H1 (cell line): ENCODE measurements around the gene HDLBP. TPM values are rescaled to one million over a fixed set of nuclear protein-coding genes. Genes with fewer than 3 reads are reported as not detected.

ENCODE experiments used
- CTCF ChIA-PET: fragments of 300-600 bp; sonication (Branson Sonifier 250); formaldehyde crosslinking; loops from one replicate; lab custom pipeline; 2021; ENCODE audit not compliant: partially characterized antibody; lab: Charles Lee
- POLR2A ChIA-PET: fragments of 300-600 bp; sonication (Branson Sonifier 250); formaldehyde crosslinking; loops from one replicate; lab custom pipeline; 2021; ENCODE audit warnings: inconsistent platforms; ENCODE audit not compliant: partially characterized antibody; lab: Charles Lee
- DNase-seq, 2 experiments: peaks; one replicate each; pipeline versions ENCODE4 v3.0.0 to v3.0.0-alpha.2; 2010 to 2022; ENCODE audit warnings: low spot score in 2 of 2, low read depth in 1 of 2, mixed read lengths in 1 of 2
- FAIRE-seq: peaks from 2 replicates; lab custom pipeline; 2011; peaks lifted over from hg19 to GRCh38; lab: Jason Lieb, UNC
- H2AFZ ChIP-seq: 2 replicates; pipeline ENCODE4 v1.8.1; 2012; ENCODE audit warnings: low read length, inconsistent platforms
- H2AK5ac ChIP-seq: 2 replicates; pipeline ENCODE4 v1.6.1; 2013; ENCODE audit warnings: low read depth, low read length
- H2BK120ac ChIP-seq: replicated peaks from 2 replicates; pipeline ENCODE3; 2013; ENCODE audit warnings: low read depth, low read length, inconsistent platforms
- H2BK12ac ChIP-seq: 2 replicates; pipeline ENCODE4 v1.6.1; 2013; ENCODE audit warnings: low read depth, low read length
- H2BK15ac ChIP-seq: 2 replicates; pipeline ENCODE4 v1.6.1; 2013; ENCODE audit warnings: low read length
- H2BK20ac ChIP-seq: 2 replicates; pipeline ENCODE4 v1.6.1; 2013; ENCODE audit warnings: low read length
- H2BK5ac ChIP-seq: 2 replicates; pipeline ENCODE4 v1.6.1; 2013; ENCODE audit warnings: low read depth, low read length
- H3K14ac ChIP-seq: 2 replicates; pipeline ENCODE4 v1.6.1; 2013; ENCODE audit warnings: inconsistent platforms; ENCODE audit not compliant: insufficient read length
- H3K18ac ChIP-seq: 2 replicates; pipeline ENCODE4 v1.6.1; 2013; ENCODE audit warnings: low read length; ENCODE audit errors: extremely low read depth
- H3K23ac ChIP-seq: 2 replicates; pipeline ENCODE4 v1.6.1; 2013; ENCODE audit warnings: inconsistent platforms; ENCODE audit not compliant: insufficient read length
- H3K23me2 ChIP-seq: 2 replicates; pipeline ENCODE4 v1.6.1; 2013; ENCODE audit warnings: low read depth, low read length
- H3K27ac ChIP-seq: 2 replicates; pipeline ENCODE4 v1.6.1; 2011; ENCODE audit warnings: low read depth, low read length, inconsistent platforms
- H3K27me3 ChIP-seq, 4 experiments: replicated peaks in 1 of 4; 1 replicate in 1 of 4; 2 replicates in 3 of 4; pipeline versions ENCODE4 v1.6.1 to v1.8.1; 2011 to 2013; ENCODE audit warnings: low read length in 3 of 4, mild to moderate bottlenecking in 3 of 4, inconsistent platforms in 2 of 4, mixed read lengths in 2 of 4, moderate library complexity in 1 of 4; ENCODE audit not compliant: control insufficient read depth in 3 of 4, insufficient read depth in 3 of 4; ENCODE audit errors: extremely low read depth in 1 of 4
- H3K36me3 ChIP-seq, 4 experiments: 2 replicates each; pipeline versions ENCODE4 v1.6.1 to v1.8.1; 2011 to 2013; ENCODE audit warnings: mild to moderate bottlenecking in 4 of 4, low read length in 3 of 4, moderate library complexity in 2 of 4, control low read depth in 1 of 4, inconsistent platforms in 1 of 4; ENCODE audit not compliant: insufficient read depth in 4 of 4, control insufficient read depth in 2 of 4
- H3K4ac ChIP-seq: replicated peaks from 2 replicates; pipeline ENCODE3; 2013; ENCODE audit warnings: low read length, low read depth, mixed read lengths, inconsistent platforms; ENCODE audit not compliant: insufficient read length
- H3K4me1 ChIP-seq, 4 experiments: replicated peaks in 1 of 4; 1 replicate in 1 of 4; 2 replicates in 3 of 4; pipeline versions ENCODE4 v1.6.1 to v1.8.1; 2011 to 2013; ENCODE audit warnings: low read length in 3 of 4, inconsistent platforms in 2 of 4, mixed read lengths in 1 of 4; ENCODE audit not compliant: insufficient read depth in 4 of 4, control insufficient read depth in 3 of 4
- H3K4me2 ChIP-seq, 2 experiments: 2 replicates each; pipeline versions ENCODE4 v1.6.1 to v1.8.1; 2011 to 2013; ENCODE audit warnings: low read depth in 2 of 2, low read length in 2 of 2, control low read depth in 1 of 2, inconsistent platforms in 1 of 2, mild to moderate bottlenecking in 1 of 2; ENCODE audit not compliant: insufficient read depth in 1 of 2
- H3K4me3 ChIP-seq, 4 experiments: fragments of 200-600, 300-600 bp in 1 of 4; sonication (generic), shearing (Covaris generic), sonication (Bioruptor Twin) in 1 of 4; 2 replicates each; pipeline versions ENCODE4 v1.5.1 to v1.8.1; 2011 to 2016; ENCODE audit warnings: low read length in 4 of 4, low read depth in 3 of 4, control low read depth in 2 of 4, inconsistent platforms in 2 of 4, mild to moderate bottlenecking in 2 of 4, mixed read lengths in 1 of 4, moderate library complexity in 1 of 4; ENCODE audit not compliant: insufficient read depth in 2 of 4; ENCODE audit errors: extremely low read depth in 1 of 4
- H3K56ac ChIP-seq: replicated peaks from 2 replicates; pipeline ENCODE3; 2013; ENCODE audit warnings: low read depth, mild to moderate bottlenecking, mixed read lengths, low read length, inconsistent platforms; ENCODE audit not compliant: insufficient read length
- H3K79me1 ChIP-seq: 2 replicates; pipeline ENCODE4 v1.6.1; 2013; ENCODE audit warnings: low read depth, low read length, control low read depth
- H3K79me2 ChIP-seq, 2 experiments: 2 replicates each; pipeline versions ENCODE4 v1.6.1 to v1.8.1; 2012 to 2013; ENCODE audit warnings: low read length in 2 of 2, mild to moderate bottlenecking in 2 of 2, inconsistent platforms in 1 of 2; ENCODE audit not compliant: insufficient read depth in 2 of 2, control insufficient read depth in 1 of 2
- H3K9ac ChIP-seq, 4 experiments: replicated peaks in 1 of 4; 1 replicate in 1 of 4; 2 replicates in 3 of 4; pipeline versions ENCODE4 v1.6.1 to v1.8.1; 2011 to 2013; ENCODE audit warnings: low read depth in 3 of 4, low read length in 3 of 4, control low read depth in 2 of 4, mild to moderate bottlenecking in 2 of 4, moderate library complexity in 2 of 4, inconsistent platforms in 1 of 4; ENCODE audit errors: extremely low read depth in 1 of 4
- H3K9me3 ChIP-seq, 2 experiments: 2 replicates each; pipeline versions ENCODE4 v1.6.1 to v1.8.1; 2012 to 2013; ENCODE audit warnings: mild to moderate bottlenecking in 2 of 2, moderate library complexity in 2 of 2, control low read depth in 1 of 2, inconsistent platforms in 1 of 2, low read depth in 1 of 2, low read length in 1 of 2, mixed read lengths in 1 of 2; ENCODE audit not compliant: insufficient read depth in 2 of 2
- H4K20me1 ChIP-seq, 2 experiments: replicated peaks in 1 of 2; 2 replicates each; pipeline versions ENCODE3 to v1.8.1; 2011 to 2013; ENCODE audit warnings: inconsistent platforms in 2 of 2, low read length in 2 of 2, mild to moderate bottlenecking in 1 of 2; ENCODE audit not compliant: insufficient read depth in 2 of 2, control insufficient read depth in 1 of 2
- H4K5ac ChIP-seq: 2 replicates; pipeline ENCODE4 v1.6.1; 2013; ENCODE audit warnings: low read length, low read depth, mixed read lengths, inconsistent platforms; ENCODE audit not compliant: insufficient read length
- H4K8ac ChIP-seq: 2 replicates; pipeline ENCODE4 v1.8.0; 2013; ENCODE audit warnings: mild to moderate bottlenecking, moderate library complexity, low read length, inconsistent platforms; ENCODE audit not compliant: insufficient read depth; ENCODE audit errors: extremely low read depth
- H4K91ac ChIP-seq: replicated peaks from 2 replicates; pipeline ENCODE3; 2013; ENCODE audit warnings: low read length, mixed read lengths, inconsistent platforms; ENCODE audit not compliant: insufficient read length
- BACH1 ChIP-seq: IDR thresholded peaks from 2 replicates; pipeline ENCODE4 v1.6.1; 2012; ENCODE audit warnings: low read length, improper control_type of control experiment
- MAFK ChIP-seq: IDR thresholded peaks from 2 replicates; pipeline ENCODE4 v1.6.1; 2012; ENCODE audit warnings: low read depth, mild to moderate bottlenecking, improper control_type of control experiment, low read length
- RFX5 ChIP-seq: IDR thresholded peaks from 2 replicates; pipeline ENCODE4 v1.6.1; 2011; ENCODE audit warnings: low read depth, low read length, improper control_type of control experiment, borderline replicate concordance
- WGBS, 2 experiments: shearing (Covaris generic) in 1 of 2; methylation state at CpG; one replicate each; pipeline versions ENCODE4 v1.1.6 to v1.1.7; 2013 to 2015; ENCODE audit warnings: low lambda C conversion rate in 2 of 2, mixed read lengths in 2 of 2, inconsistent platforms in 1 of 2, low coverage in 1 of 2, missing lambda C conversion rate in 1 of 2; ENCODE audit not compliant: insufficient replicate concordance in 2 of 2, insufficient coverage in 1 of 2, insufficient read length in 1 of 2; ENCODE audit errors: extremely low coverage in 1 of 2, missing lambda C conversion rate in 1 of 2; 5-methylcytosine and 5-hydroxymethylcytosine counted together
- polyA plus RNA-seq, 7 experiments: library from polyadenylated mRNA; depleted of rRNA in 3 of 7; stranded (reverse) in 5 of 7; unstranded in 2 of 7; fragments of >200 nt in 5 of 7; fragments of 200-250 nt in 2 of 7; gene quantifications; 1 replicate in 5 of 7; 2 replicates in 1 of 7; 4 replicates in 1 of 7; pipeline versions ENCODE4 v1.2.1 to v1.2.3, GENCODE V29; 2011 to 2013; ENCODE audit warnings: missing spikeins in 2 of 7, mixed read lengths in 2 of 7
- total RNA-seq: library from RNA; stranded (reverse); fragmentation: NEBNext Ultra II Directional; extraction: Animal tissue kit (Norgen Biotek cat#: 25700); gene quantifications from 2 replicates; pipeline ENCODE4 v1.2.1, GENCODE V29; 2021

HDLBP gene
- total and polyA plus RNA-seq, 2 of the 8 experiments (the other 6 are each of a cell fraction or from before 2014, with no cell fraction given), result 185 to 360 TPM

- WGBS, 2 experiments, result 85% methylated on average over 5 of the region's 5 CpGs; no CpG with 5 or more reads in 1 of the 2 experiments
- peaks cover 66 to 100% of the 10 kb centered on the region in 2 experiments for H3K79me2 ChIP-seq
- TF ChIP-seq RFX5, result no peak
- TF ChIP-seq MAFK, result no peak
- TF ChIP-seq BACH1, result no peak
- H2BK120ac ChIP-seq, result no peak overlapping the region
- H2AFZ ChIP-seq, result no peak overlapping the region
- no peak overlapping the region for H2BK20ac ChIP-seq
- no peak overlapping the region for H2BK5ac ChIP-seq
- H3K9ac ChIP-seq, result no peak overlapping the region
- no peak overlapping the region for H3K4ac ChIP-seq
- H3K79me1 ChIP-seq, result peaks cover 13% of the 10 kb centered on the region
- H3K14ac ChIP-seq, result no peak overlapping the region
- H2BK15ac ChIP-seq, result no peak overlapping the region
- H3K4me2 ChIP-seq, result no peak overlapping the region
- no peak overlapping the region for H3K4me3 ChIP-seq
- H3K56ac ChIP-seq, result no peak overlapping the region
- H3K9me3 ChIP-seq, result no peaks in the 10 kb centered on the region
- no peak overlapping the region for H2BK12ac ChIP-seq
- FAIRE-seq, result no peak
- no peak for DNase-seq
- ChIA-PET CTCF (no interaction called here), POLR2A (interaction anchor here (0.7 to 0.8 kb wide), 2 partner anchors 30 to 84 kb away, joined by 3 read pairs; no protein-coding TSS in a partner anchor)
- peaks cover 6 to 29% of the 10 kb centered on the region in 2 experiments for H4K20me1 ChIP-seq
- H4K91ac ChIP-seq, result no peak overlapping the region
- no peak overlapping the region for H2AK5ac ChIP-seq
- H3K36me3 ChIP-seq, result no peaks in the 10 kb centered on the region
- no peaks in the 10 kb centered on the region for H3K27me3 ChIP-seq
- peaks cover 0 to 9% (median 0%) of the 10 kb centered on the region in 4 experiments; a peak in 3 of 7 replicates for H3K4me1 ChIP-seq
- no peak overlapping the region for H3K23ac ChIP-seq
- H3K23me2 ChIP-seq, result no peaks in the 10 kb centered on the region
- H4K8ac ChIP-seq, result no peak overlapping the region
- no peak overlapping the region for H4K5ac ChIP-seq
- H3K27ac ChIP-seq, result no peak overlapping the region
- H3K18ac ChIP-seq, result no peak overlapping the region
Measured at GRCh38 chr2:241308267-241308666, 7.2 kb downstream of the HDLBP start.
